Thoracic aorta (tissue), 2 donors: Measurements from ENCODE around the gene SEM1. TPM values are rescaled to one million over a fixed set of nuclear protein-coding genes. Genes with fewer than 3 reads are reported as not detected.

ENCODE experiments used
- ATAC-seq: fragments of 150-250 bp; one replicate; pipeline ENCODE4 v1.8.0; 2017; ENCODE audit warnings: low read depth; ENCODE audit not compliant: insufficient number of reproducible peaks, low FRiP score
- DNase-seq: peaks from one replicate; pipeline ENCODE4 v3.0.0-alpha.2; 2020; ENCODE audit warnings: low spot score
- H3K27ac ChIP-seq, 2 donors: fragments of 200-600 bp; sonication (generic); 1 replicate in 1 of 2; 2 replicates in 1 of 2; pipeline ENCODE4 v1.5.1; 2016; ENCODE audit warnings: mild to moderate bottlenecking in 2 of 2, moderate library complexity in 2 of 2
- H3K27me3 ChIP-seq: fragments of 200-600 bp; sonication (generic); replicated peaks from 2 replicates; pipeline ENCODE4 v1.6.0; 2016; ENCODE audit warnings: mild to moderate bottlenecking; ENCODE audit not compliant: insufficient read depth
- H3K36me3 ChIP-seq: fragments of 200-600 bp; sonication (generic); one replicate; pipeline ENCODE4 v1.5.1; 2016
- H3K4me1 ChIP-seq, 2 donors: fragments of 200-600 bp; sonication (generic); 1 replicate in 1 of 2; 2 replicates in 1 of 2; pipeline versions ENCODE4 v1.5.1 to v1.6.0; 2016; ENCODE audit warnings: low read depth in 2 of 2, mild to moderate bottlenecking in 1 of 2; ENCODE audit not compliant: control insufficient read depth in 1 of 2
- H3K4me3 ChIP-seq: fragments of 200-600 bp; sonication (generic); 2 replicates; pipeline ENCODE4 v1.5.1; 2016; ENCODE audit warnings: mild to moderate bottlenecking
- H3K9me3 ChIP-seq: fragments of 200-600 bp; sonication (generic); 2 replicates; pipeline ENCODE4 v1.5.1; 2016
- total RNA-seq, 2 donors: library from RNA; depleted of rRNA; stranded (reverse); fragments of >200 nt; gene quantifications; one replicate each; pipeline versions ENCODE4 v1.1.0 to v1.2.3, GENCODE V29; 2016
- TF ChIP-seq, protein P1 (sequence below): fragments of 200-600 bp; sonication (generic); IDR thresholded peaks from one replicate; pipeline ENCODE4 v1.5.1; 2019; ENCODE audit warnings: antibody characterized with exemption

SEM1 gene
- total RNA-seq, 2 donors from 2014 or later: 11.1 to 73.9 TPM

DNA sequence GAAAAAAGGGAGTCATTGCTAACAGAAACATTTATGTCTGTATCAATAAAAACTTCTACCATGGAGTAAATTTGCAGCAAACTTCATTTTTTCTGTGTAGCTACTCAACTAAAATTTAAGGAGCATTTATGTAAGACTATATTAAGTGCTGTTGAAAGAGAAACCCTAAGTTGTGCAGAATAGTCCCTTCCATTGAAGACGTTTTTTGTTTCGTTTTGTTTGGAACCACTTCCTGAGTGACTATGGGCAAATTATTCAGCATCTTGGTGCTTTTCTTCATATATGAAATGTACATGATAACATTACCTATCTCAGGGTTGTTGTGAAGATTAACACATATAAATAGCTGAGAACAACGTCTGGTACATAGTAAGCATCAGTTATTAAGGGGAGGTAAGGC lies 24.3 kb downstream of the SEM1 start:
- Histone ChIP-seq H3K9me3 (no peaks in the 10 kb centered on the region), H3K4me3 (no peak overlapping the region), H3K27me3 (no peaks in the 10 kb centered on the region), H3K36me3 (no peaks in the 10 kb centered on the region), H3K4me1 (peaks cover 0 to under 1% of the 10 kb centered on the region in 2 donors), H3K27ac (no peak overlapping the region)
- TF ChIP-seq, protein P1, sequence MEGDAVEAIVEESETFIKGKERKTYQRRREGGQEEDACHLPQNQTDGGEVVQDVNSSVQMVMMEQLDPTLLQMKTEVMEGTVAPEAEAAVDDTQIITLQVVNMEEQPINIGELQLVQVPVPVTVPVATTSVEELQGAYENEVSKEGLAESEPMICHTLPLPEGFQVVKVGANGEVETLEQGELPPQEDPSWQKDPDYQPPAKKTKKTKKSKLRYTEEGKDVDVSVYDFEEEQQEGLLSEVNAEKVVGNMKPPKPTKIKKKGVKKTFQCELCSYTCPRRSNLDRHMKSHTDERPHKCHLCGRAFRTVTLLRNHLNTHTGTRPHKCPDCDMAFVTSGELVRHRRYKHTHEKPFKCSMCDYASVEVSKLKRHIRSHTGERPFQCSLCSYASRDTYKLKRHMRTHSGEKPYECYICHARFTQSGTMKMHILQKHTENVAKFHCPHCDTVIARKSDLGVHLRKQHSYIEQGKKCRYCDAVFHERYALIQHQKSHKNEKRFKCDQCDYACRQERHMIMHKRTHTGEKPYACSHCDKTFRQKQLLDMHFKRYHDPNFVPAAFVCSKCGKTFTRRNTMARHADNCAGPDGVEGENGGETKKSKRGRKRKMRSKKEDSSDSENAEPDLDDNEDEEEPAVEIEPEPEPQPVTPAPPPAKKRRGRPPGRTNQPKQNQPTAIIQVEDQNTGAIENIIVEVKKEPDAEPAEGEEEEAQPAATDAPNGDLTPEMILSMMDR: no peak
- DNase-seq (no peak), ATAC-seq (no peak)

DNA sequence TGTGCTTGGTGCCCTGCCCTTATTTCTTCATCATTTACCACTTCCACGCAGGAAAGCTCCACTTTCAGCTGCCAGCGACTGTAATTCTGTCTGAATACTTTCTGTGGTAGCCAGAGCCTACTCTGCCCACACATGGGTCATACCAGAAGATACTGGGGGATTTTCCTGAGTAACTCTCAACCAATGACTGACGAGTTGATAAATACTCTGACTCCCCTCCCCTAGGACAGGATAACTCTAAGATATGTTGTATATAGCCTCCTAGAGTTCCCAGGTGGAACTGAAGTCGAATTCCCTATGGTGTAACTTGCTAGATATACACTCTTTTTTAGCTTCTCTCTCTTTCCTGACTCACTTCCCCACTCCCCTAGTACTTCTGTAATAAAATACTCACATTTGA lies 29.8 kb downstream of the SEM1 start:
- no peak for DNase-seq
- no peaks in the 10 kb centered on the region for H3K4me1 ChIP-seq
- H3K9me3 ChIP-seq: no peaks in the 10 kb centered on the region
- TF ChIP-seq, protein P1: no peak
- H3K4me3 ChIP-seq: no peak overlapping the region
- no peaks in the 10 kb centered on the region for H3K27me3 ChIP-seq
- no peak for ATAC-seq
- no peaks in the 10 kb centered on the region for H3K36me3 ChIP-seq
- no peak overlapping the region for H3K27ac ChIP-seq

DNA sequence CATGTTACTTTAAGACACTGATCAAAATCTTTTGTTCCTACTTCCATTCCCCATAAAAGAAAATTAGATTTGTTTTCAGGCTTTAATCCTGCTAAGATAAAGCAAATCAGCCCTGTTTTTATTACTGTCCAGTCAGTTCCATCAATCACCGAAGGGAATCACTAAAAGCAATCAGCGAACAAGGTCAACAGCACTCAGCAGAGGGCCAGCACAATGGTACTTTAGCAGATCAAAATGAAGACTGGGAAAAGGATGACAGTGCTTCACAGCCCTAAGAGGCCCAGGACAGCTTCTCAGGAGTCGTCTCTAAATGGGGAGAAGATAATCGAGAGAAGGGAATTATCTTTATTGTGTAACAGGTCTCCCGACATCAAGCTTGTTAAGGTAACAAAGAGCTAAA lies 32.7 kb downstream of the SEM1 start:
- Histone ChIP-seq H3K27ac (no peak overlapping the region), H3K4me3 (no peak overlapping the region), H3K4me1 (no peaks in the 10 kb centered on the region), H3K36me3 (peaks cover 12% of the 10 kb centered on the region), H3K27me3 (no peaks in the 10 kb centered on the region), H3K9me3 (no peaks in the 10 kb centered on the region)
- ATAC-seq (no peak), DNase-seq (no peak)
- TF ChIP-seq, protein P1: no peak

DNA sequence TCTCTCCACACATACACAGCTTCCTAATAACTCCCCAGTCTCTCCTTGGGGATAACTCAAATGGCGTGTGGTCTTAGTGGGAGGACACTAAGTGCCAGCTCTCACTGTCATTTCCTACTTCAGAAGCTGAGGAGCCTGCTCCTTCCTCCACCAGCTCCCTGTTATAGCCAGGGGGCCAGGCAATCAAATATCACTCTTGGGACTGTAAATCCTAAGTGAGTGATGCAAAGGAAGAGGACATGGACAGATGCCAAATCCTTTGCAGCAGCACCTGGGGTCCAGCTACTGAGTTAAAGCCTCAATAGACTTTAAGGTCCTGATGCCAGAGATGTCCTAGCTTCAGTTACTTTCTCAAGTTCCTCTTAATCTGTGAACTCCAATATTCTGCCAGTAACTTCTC lies 34.1 kb downstream of the SEM1 start:
- Histone ChIP-seq H3K36me3 (peaks cover 13% of the 10 kb centered on the region), H3K27ac (no peak overlapping the region), H3K27me3 (no peaks in the 10 kb centered on the region), H3K4me3 (no peak overlapping the region), H3K4me1 (no peaks in the 10 kb centered on the region), H3K9me3 (no peaks in the 10 kb centered on the region)
- TF ChIP-seq, protein P1: no peak
- DNase-seq (no peak), ATAC-seq (no peak)

DNA sequence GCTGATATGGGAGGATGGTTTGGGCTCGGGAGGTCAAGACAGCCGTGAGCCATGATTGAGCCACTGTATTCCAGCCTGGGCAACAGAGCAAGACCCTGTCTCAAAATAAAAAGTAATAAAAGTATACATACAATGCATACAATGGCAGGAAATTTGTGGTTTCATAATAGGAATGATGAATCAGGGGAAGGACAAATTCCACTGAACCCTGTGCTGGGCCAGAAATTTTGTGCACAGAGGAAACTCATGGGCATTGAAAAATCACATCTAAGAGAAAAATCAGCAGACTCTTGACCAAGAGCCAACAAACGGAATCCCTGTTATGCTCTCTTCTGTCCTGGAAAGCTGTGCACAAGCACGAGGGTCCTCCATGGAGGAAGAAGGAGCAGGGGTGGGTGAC lies 35.1 kb downstream of the SEM1 start:
- DNase-seq (no peak), ATAC-seq (no peak)
- peaks cover 15% of the 10 kb centered on the region for H3K36me3 ChIP-seq
- no peaks in the 10 kb centered on the region for H3K4me1 ChIP-seq
- no peaks in the 10 kb centered on the region for H3K9me3 ChIP-seq
- TF ChIP-seq, protein P1: no peak
- H3K27me3 ChIP-seq: no peaks in the 10 kb centered on the region
- H3K27ac ChIP-seq: no peak overlapping the region
- H3K4me3 ChIP-seq: no peak overlapping the region
